ENCODE results near the gene ALMS1. TPM values are rescaled to one million over a fixed set of nuclear protein-coding genes. Genes with fewer than 3 reads are reported as not detected.
"Not testable (repeated sequence)": the region's sequence is repeated elsewhere in the genome, so short reads cannot be mapped to it uniquely, and the experiment has no call there.

The ALMS1 gene
- total RNA-seq, 1 experiment from 2014 or later, result 7.4 TPM

DNA sequence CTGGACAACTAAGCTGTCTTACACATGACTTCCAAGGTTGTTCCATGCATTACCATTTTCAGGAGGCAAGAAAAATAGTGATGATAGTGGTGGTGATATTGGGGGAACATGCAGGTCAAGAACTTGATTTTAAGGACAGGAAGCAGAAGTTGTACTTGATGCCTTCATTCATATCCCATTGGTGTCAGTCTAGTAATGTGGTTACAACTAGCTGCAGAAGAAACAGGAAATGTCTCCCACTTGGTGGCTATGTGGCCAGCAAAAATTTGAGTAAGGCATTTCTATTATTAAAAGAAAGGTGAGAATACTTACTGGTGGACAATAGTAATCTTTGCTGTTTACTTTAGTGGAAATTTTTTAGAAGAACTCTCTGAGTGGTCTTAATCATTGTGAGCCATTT is 103.4 kb downstream of the ALMS1 start:
- Mint-ChIP-seq H3K27me3 (ENCODE audit: insufficient read depth, unreplicated experiment) (no peaks in the 10 kb centered on the region), H3K9me3 (ENCODE audit: unreplicated experiment) (peaks cover 10% of the 10 kb centered on the region), H3K27ac (ENCODE audit: unreplicated experiment) (no peak overlapping the region), H3K4me3 (ENCODE audit: unreplicated experiment) (no peak overlapping the region), H3K36me3 (ENCODE audit: insufficient read depth, unreplicated experiment) (no peaks in the 10 kb centered on the region), H3K4me1 (ENCODE audit: low read depth, unreplicated experiment) (no peaks in the 10 kb centered on the region)
- H3K4me3 ChIP-seq (ENCODE audit: low read depth, low read length), result no peak overlapping the region
- no peaks in the 10 kb centered on the region for H3K36me3 ChIP-seq (ENCODE audit: control insufficient read depth, insufficient read depth, low read length)
- no TSS peak for BruUV-seq (replicated peaks)
- no peaks in the 10 kb centered on the region for H3K9me3 ChIP-seq
- TF ChIP-seq, protein P1, sequence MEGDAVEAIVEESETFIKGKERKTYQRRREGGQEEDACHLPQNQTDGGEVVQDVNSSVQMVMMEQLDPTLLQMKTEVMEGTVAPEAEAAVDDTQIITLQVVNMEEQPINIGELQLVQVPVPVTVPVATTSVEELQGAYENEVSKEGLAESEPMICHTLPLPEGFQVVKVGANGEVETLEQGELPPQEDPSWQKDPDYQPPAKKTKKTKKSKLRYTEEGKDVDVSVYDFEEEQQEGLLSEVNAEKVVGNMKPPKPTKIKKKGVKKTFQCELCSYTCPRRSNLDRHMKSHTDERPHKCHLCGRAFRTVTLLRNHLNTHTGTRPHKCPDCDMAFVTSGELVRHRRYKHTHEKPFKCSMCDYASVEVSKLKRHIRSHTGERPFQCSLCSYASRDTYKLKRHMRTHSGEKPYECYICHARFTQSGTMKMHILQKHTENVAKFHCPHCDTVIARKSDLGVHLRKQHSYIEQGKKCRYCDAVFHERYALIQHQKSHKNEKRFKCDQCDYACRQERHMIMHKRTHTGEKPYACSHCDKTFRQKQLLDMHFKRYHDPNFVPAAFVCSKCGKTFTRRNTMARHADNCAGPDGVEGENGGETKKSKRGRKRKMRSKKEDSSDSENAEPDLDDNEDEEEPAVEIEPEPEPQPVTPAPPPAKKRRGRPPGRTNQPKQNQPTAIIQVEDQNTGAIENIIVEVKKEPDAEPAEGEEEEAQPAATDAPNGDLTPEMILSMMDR (IDR thresholded peaks at IDR 0.05; ENCODE audit: insufficient read depth in 1 of 2, low read depth in 1 of 2, low read length in 1 of 2, severe bottlenecking in 1 of 2, unreplicated experiment in 1 of 2), result no peak
- no peaks in the 10 kb centered on the region for H3K4me1 ChIP-seq
- H3K27me3 ChIP-seq (replicated peaks; ENCODE audit: control insufficient read depth, insufficient read depth, low read length), result no peaks in the 10 kb centered on the region
- ChIA-PET POLR2A (no interaction called here), CTCF (no interaction called here)
- DNase-seq, result no peak
- intact Hi-C loops (cut with micrococcal nuclease; ENCODE audit: unreplicated experiment), result no loop called here

DNA sequence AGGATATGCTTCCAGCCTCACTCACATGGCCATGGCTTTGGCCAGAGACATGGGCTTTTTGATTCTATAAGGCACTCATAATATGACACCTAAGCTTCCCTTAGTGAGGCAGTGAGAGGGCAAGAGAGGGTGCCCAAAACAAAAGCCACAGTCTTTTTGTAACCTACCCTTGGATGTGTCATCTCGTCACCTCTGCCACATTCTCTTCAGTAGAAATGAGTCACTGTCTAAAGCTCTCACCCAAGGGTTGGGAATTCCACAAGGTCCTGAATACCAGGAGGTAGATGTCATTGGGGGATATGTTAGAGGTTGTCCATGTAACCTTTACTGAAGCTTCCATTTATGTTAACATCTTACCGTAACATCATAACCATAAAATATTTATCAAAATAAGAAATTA is 108.4 kb downstream of the ALMS1 start:
- ChIA-PET POLR2A (no interaction called here), CTCF (no interaction called here)
- H3K4me3 ChIP-seq (ENCODE audit: low read depth, low read length), result no peak overlapping the region
- H3K36me3 Mint-ChIP-seq (ENCODE audit: insufficient read depth, unreplicated experiment), result no peaks in the 10 kb centered on the region
- H3K4me1 ChIP-seq, result no peaks in the 10 kb centered on the region
- no peaks in the 10 kb centered on the region for H3K27me3 Mint-ChIP-seq (ENCODE audit: insufficient read depth, unreplicated experiment)
- H3K36me3 ChIP-seq (ENCODE audit: control insufficient read depth, insufficient read depth, low read length), result no peaks in the 10 kb centered on the region
- no peaks in the 10 kb centered on the region for H3K9me3 Mint-ChIP-seq (ENCODE audit: unreplicated experiment)
- no peaks in the 10 kb centered on the region for H3K4me1 Mint-ChIP-seq (ENCODE audit: low read depth, unreplicated experiment)
- H3K27ac Mint-ChIP-seq (ENCODE audit: unreplicated experiment), result no peak overlapping the region
- no peaks in the 10 kb centered on the region for H3K27me3 ChIP-seq (replicated peaks; ENCODE audit: control insufficient read depth, insufficient read depth, low read length)
- TF ChIP-seq, protein P1 (IDR thresholded peaks at IDR 0.05; ENCODE audit: insufficient read depth in 1 of 2, low read depth in 1 of 2, low read length in 1 of 2, severe bottlenecking in 1 of 2, unreplicated experiment in 1 of 2), result no peak
- intact Hi-C loops (cut with micrococcal nuclease; ENCODE audit: unreplicated experiment), result no loop called here
- DNase-seq, result no peak
- no TSS peak for BruUV-seq (replicated peaks)
- no peaks in the 10 kb centered on the region for H3K9me3 ChIP-seq
- no peak overlapping the region for H3K4me3 Mint-ChIP-seq (ENCODE audit: unreplicated experiment)

DNA sequence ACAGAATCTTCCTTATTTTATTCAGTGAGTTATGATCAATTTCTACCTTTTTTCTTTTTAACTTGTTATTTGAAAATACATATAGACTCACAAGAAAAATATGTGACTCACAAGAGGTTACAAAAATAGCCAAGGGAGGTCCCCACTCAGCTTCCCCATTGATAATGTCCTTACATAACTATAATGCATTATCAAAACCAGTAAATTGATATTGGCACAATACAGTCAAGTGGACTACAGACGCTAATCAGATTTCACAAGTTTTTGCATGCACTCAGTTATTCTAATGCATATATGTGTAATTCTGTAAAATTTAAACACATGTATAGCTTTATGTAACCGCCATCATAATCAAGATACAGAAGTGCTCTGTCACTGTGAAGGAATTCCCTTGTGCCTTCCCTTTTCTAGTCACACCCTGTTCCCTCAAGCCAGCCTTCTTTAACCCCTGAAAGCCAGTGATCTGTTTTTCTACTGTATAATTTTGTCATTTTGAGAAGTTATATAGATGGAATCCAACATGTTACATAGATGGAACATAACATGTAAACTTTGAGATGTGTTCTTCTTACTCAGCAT is 118.4 kb downstream of the ALMS1 start:
- intact Hi-C loops (cut with micrococcal nuclease; ENCODE audit: unreplicated experiment), result no loop called here
- H3K9me3 Mint-ChIP-seq (ENCODE audit: unreplicated experiment), result no peaks in the 10 kb centered on the region

DNA sequence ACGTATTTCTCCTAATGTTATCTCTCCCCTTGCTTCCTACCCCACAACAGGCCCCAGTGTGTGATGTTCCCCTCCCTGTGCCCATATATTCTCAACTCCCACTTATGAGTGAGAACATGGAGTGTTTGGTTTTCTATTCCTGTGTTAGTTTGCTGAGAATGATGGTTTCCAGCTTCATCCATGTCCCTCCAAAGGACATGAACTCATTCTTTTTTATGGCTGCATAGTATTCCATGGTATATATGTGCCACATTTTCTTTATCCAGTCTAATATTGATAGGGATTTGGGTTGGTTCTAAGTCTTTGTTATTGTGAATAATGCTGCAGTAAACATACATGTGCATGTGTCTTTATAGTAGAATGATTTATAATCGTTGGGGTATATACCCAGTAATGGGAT is 119.2 kb downstream of the ALMS1 start:
- BruUV-seq (replicated peaks); H3K36me3 Mint-ChIP-seq (ENCODE audit: insufficient read depth, unreplicated experiment); DNase-seq; H3K27me3 Mint-ChIP-seq (ENCODE audit: insufficient read depth, unreplicated experiment); H3K9me3 Mint-ChIP-seq (ENCODE audit: unreplicated experiment); H3K4me3 Mint-ChIP-seq (ENCODE audit: unreplicated experiment); H3K4me1 ChIP-seq; H3K27ac Mint-ChIP-seq (ENCODE audit: unreplicated experiment); H3K9me3 ChIP-seq; intact Hi-C loops (cut with micrococcal nuclease; ENCODE audit: unreplicated experiment); POLR2A ChIA-PET; H3K36me3 ChIP-seq (ENCODE audit: control insufficient read depth, insufficient read depth, low read length); H3K4me3 ChIP-seq (ENCODE audit: low read depth, low read length); H3K27me3 ChIP-seq (replicated peaks; ENCODE audit: control insufficient read depth, insufficient read depth, low read length); H3K4me1 Mint-ChIP-seq (ENCODE audit: low read depth, unreplicated experiment); CTCF ChIA-PET: not testable (repeated sequence)

More for the DNA sequence above, 118.4 kb downstream of the ALMS1 start:
- no peak for DNase-seq
- no peak overlapping the region for H3K27ac Mint-ChIP-seq (ENCODE audit: unreplicated experiment)
- no peak overlapping the region for H3K4me3 ChIP-seq (ENCODE audit: low read depth, low read length)
- TF ChIP-seq, protein P1 (IDR thresholded peaks at IDR 0.05; ENCODE audit: insufficient read depth in 1 of 2, low read depth in 1 of 2, low read length in 1 of 2, severe bottlenecking in 1 of 2, unreplicated experiment in 1 of 2), result no peak
- H3K27me3 ChIP-seq (replicated peaks; ENCODE audit: control insufficient read depth, insufficient read depth, low read length), result no peaks in the 10 kb centered on the region
- no peaks in the 10 kb centered on the region for H3K4me1 ChIP-seq
- no peaks in the 10 kb centered on the region for H3K36me3 ChIP-seq (ENCODE audit: control insufficient read depth, insufficient read depth, low read length)
- POLR2A ChIA-PET, result no interaction called here
- H3K4me3 Mint-ChIP-seq (ENCODE audit: unreplicated experiment), result no peak overlapping the region
- no peaks in the 10 kb centered on the region for H3K4me1 Mint-ChIP-seq (ENCODE audit: low read depth, unreplicated experiment)
- no peaks in the 10 kb centered on the region for H3K36me3 Mint-ChIP-seq (ENCODE audit: insufficient read depth, unreplicated experiment)
- no peaks in the 10 kb centered on the region; the same call in 1 of the 2 replicates for H3K9me3 ChIP-seq
- no TSS peak for BruUV-seq (replicated peaks)
- no peaks in the 10 kb centered on the region for H3K27me3 Mint-ChIP-seq (ENCODE audit: insufficient read depth, unreplicated experiment)
- CTCF ChIA-PET, result no interaction called here

Data from Caco-2 (cell line).